Panc1 (cell line): ENCODE results near the gene C5orf58.

Experiments
- CTCF ChIP-seq: fragments of 450-650 bp; IDR thresholded peaks from 2 replicates; pipeline ENCODE4 v1.5.1; 2017; ENCODE audit warnings: mild to moderate bottlenecking
- POLR2AphosphoS5 ChIP-seq: IDR thresholded peaks from 2 replicates; pipeline ENCODE4 v1.6.1; 2012; ENCODE audit warnings: mild to moderate bottlenecking, low read depth, low read length, moderate library complexity
- TCF7L2 ChIP-seq: IDR thresholded peaks from 2 replicates; pipeline ENCODE4 v1.6.1; 2011; ENCODE audit warnings: mild to moderate bottlenecking, low read depth, low read length, inconsistent platforms
- TF ChIP-seq, protein P1 (sequence below), 2 experiments: IDR thresholded peaks; 2 replicates each; pipeline ENCODE4 v1.6.1; 2011 to 2012; ENCODE audit warnings: low read depth in 2 of 2, control low read depth in 1 of 2, low read length in 1 of 2, mild to moderate bottlenecking in 1 of 2, moderate library complexity in 1 of 2; ENCODE audit not compliant: insufficient read depth in 1 of 2

DNA sequence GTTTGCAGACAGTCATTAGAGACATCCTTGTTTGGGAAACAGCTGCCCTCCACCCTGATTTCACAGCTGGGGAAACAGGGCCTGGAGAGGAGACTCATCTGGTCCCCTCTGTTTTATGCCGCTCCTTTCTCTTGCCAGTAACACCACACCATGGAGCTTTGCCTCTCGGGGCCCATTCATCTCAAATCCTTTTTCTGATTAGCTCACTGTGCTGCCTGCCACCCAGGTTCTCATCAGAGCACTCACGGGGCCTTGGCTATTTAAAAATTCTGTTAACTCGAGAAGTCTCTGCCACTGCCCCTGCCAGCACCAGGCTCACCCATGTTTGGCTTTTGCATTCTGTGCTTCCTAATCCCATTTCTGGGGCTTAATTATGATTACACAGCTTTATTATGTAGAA, 36.8 kb upstream of the C5orf58 start:
- TF ChIP-seq CTCF (no peak), POLR2AphosphoS5 (no peak), TCF7L2 (no peak)
- TF ChIP-seq, protein P1, sequence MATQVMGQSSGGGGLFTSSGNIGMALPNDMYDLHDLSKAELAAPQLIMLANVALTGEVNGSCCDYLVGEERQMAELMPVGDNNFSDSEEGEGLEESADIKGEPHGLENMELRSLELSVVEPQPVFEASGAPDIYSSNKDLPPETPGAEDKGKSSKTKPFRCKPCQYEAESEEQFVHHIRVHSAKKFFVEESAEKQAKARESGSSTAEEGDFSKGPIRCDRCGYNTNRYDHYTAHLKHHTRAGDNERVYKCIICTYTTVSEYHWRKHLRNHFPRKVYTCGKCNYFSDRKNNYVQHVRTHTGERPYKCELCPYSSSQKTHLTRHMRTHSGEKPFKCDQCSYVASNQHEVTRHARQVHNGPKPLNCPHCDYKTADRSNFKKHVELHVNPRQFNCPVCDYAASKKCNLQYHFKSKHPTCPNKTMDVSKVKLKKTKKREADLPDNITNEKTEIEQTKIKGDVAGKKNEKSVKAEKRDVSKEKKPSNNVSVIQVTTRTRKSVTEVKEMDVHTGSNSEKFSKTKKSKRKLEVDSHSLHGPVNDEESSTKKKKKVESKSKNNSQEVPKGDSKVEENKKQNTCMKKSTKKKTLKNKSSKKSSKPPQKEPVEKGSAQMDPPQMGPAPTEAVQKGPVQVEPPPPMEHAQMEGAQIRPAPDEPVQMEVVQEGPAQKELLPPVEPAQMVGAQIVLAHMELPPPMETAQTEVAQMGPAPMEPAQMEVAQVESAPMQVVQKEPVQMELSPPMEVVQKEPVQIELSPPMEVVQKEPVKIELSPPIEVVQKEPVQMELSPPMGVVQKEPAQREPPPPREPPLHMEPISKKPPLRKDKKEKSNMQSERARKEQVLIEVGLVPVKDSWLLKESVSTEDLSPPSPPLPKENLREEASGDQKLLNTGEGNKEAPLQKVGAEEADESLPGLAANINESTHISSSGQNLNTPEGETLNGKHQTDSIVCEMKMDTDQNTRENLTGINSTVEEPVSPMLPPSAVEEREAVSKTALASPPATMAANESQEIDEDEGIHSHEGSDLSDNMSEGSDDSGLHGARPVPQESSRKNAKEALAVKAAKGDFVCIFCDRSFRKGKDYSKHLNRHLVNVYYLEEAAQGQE (IDR thresholded peaks at IDR 0.05; ENCODE audit: insufficient read depth in 1 of 2, low read depth in 2 of 2, low read length in 1 of 2): no peak
